GM19455 (cell line): ENCODE results near the gene COX7B2.

Experiments
- ATAC-seq: cut with Tn5 transposase; IDR thresholded peaks from one replicate; pipeline ENCODE4 v1.9.1; 2021; ENCODE audit not compliant: unreplicated experiment

The COX7B2 gene

GRCh38 chr4:46909078-46909477, at the start of gene COX7B2:
TSS of gene COX7B2 (minus strand) at chr4:46909245. CDS start at chr4:46735192, 174,053 bp downstream.
- no peak for ATAC-seq

- ATAC-seq = no peak
Observed at GRCh38 chr4:46956451-46956850, 47.4 kb upstream of the COX7B2 start.

- no peak for ATAC-seq
Observed at GRCh38 chr4:46955601-46956000, 46.6 kb upstream of the COX7B2 start.

- no peak for ATAC-seq
Observed at GRCh38 chr4:46954643-46955042, 45.6 kb upstream of the COX7B2 start.

- no peak for ATAC-seq
Observed at GRCh38 chr4:46953564-46953963, 44.5 kb upstream of the COX7B2 start.

- no peak for ATAC-seq
Observed at GRCh38 chr4:46952451-46952850, 43.4 kb upstream of the COX7B2 start.

GRCh38 chr4:46950826-46951225, 41.8 kb upstream of the COX7B2 start:
- no peak for ATAC-seq

GRCh38 chr4:46949822-46950221, 40.8 kb upstream of the COX7B2 start:
- ATAC-seq = no peak

- ATAC-seq = no peak
Observed at GRCh38 chr4:46947541-46947940, 38.5 kb upstream of the COX7B2 start.

- ATAC-seq = no peak
Observed at GRCh38 chr4:46946919-46947536, 38.0 kb upstream of the COX7B2 start.

GRCh38 chr4:46945062-46945461, 36.0 kb upstream of the COX7B2 start:
- ATAC-seq = no peak

- no peak for ATAC-seq
Observed at GRCh38 chr4:46944345-46944744, 35.3 kb upstream of the COX7B2 start.

- ATAC-seq = no peak
Observed at GRCh38 chr4:46937493-46937892, 28.4 kb upstream of the COX7B2 start.

GRCh38 chr4:46934726-46935125, 25.7 kb upstream of the COX7B2 start:
- ATAC-seq = no peak

GRCh38 chr4:46933686-46934085, 24.6 kb upstream of the COX7B2 start:
- ATAC-seq = no peak

- peak; percentile 68 for ATAC-seq
Observed at GRCh38 chr4:46931981-46932380, 22.9 kb upstream of the COX7B2 start.

- ATAC-seq = no peak
Observed at GRCh38 chr4:46930891-46931290, 21.8 kb upstream of the COX7B2 start.

- no peak for ATAC-seq
Observed at GRCh38 chr4:46927201-46927600, 18.2 kb upstream of the COX7B2 start.

GRCh38 chr4:46924789-46925529, 15.9 kb upstream of the COX7B2 start:
- ATAC-seq = no peak

GRCh38 chr4:46922205-46922604, 13.2 kb upstream of the COX7B2 start:
- no peak for ATAC-seq

- no peak for ATAC-seq
Observed at GRCh38 chr4:46908148-46908547, 897 bp downstream of the COX7B2 start.

- ATAC-seq = no peak
Observed at GRCh38 chr4:46900082-46900481, 9.0 kb downstream of the COX7B2 start.

- no peak for ATAC-seq
Observed at GRCh38 chr4:46894826-46895225, 14.2 kb downstream of the COX7B2 start.
